ENCODE data around the gene SLC27A6.
"Not testable (repeated sequence)": the region's sequence is repeated elsewhere in the genome, so short reads cannot be mapped to it uniquely, and the experiment has no call there.

SLC27A6 gene

GRCh38 chr5:128965011-128965637 is at the start of gene SLC27A6:
Gene SLC27A6, plus strand, starts transcription at chr5:128965488. Its CDS starts 650 bp downstream, at chr5:128966138.
- peak in 1 of 2 donors; percentile 3 for DNase-seq (ENCODE audit: low read depth in 2 of 2)
- no peak for TF ChIP-seq CTCF (IDR thresholded peaks at IDR 0.05; ENCODE audit: low read depth, low read length)
- peak within 1 kb of the TSS; percentile 39 to 43 for H3K4me3 ChIP-seq (replicated peaks in 1 of 2; ENCODE audit: low read depth in 2 of 2, low read length in 2 of 2)

GRCh38 chr5:128919542-128919941 is 45.7 kb upstream of the SLC27A6 start:
- H3K4me3 ChIP-seq (replicated peaks in 1 of 2; ENCODE audit: low read depth in 2 of 2, low read length in 2 of 2): no peak overlapping the region
- DNase-seq (ENCODE audit: low read depth in 2 of 2): no peak
- TF ChIP-seq CTCF (IDR thresholded peaks at IDR 0.05; ENCODE audit: low read depth, low read length): no peak

- no peak overlapping the region for H3K4me3 ChIP-seq (replicated peaks in 1 of 2; ENCODE audit: low read depth in 2 of 2, low read length in 2 of 2)
Measured at GRCh38 chr5:128920345-128921215, 44.7 kb upstream of the SLC27A6 start.

GRCh38 chr5:128924299-128924698 is 41.0 kb upstream of the SLC27A6 start:
- no peak for DNase-seq (ENCODE audit: low read depth in 2 of 2)
- no peak overlapping the region for H3K4me3 ChIP-seq (replicated peaks in 1 of 2; ENCODE audit: low read depth in 2 of 2, low read length in 2 of 2)
- TF ChIP-seq CTCF (IDR thresholded peaks at IDR 0.05; ENCODE audit: low read depth, low read length): no peak

More at GRCh38 chr5:128920345-128921215, 44.7 kb upstream of the SLC27A6 start:
- DNase-seq (ENCODE audit: low read depth in 2 of 2): peak; percentile 39 to 84
- TF ChIP-seq CTCF (IDR thresholded peaks at IDR 0.05; ENCODE audit: low read depth, low read length): no peak

GRCh38 chr5:128925973-128926372 is 39.3 kb upstream of the SLC27A6 start:
- DNase-seq (ENCODE audit: low read depth in 2 of 2): peak in 1 of 2 donors; percentile 30
- no peak overlapping the region for H3K4me3 ChIP-seq (replicated peaks in 1 of 2; ENCODE audit: low read depth in 2 of 2, low read length in 2 of 2)
- TF ChIP-seq CTCF (IDR thresholded peaks at IDR 0.05; ENCODE audit: low read depth, low read length): no peak

- H3K4me3 ChIP-seq (replicated peaks in 1 of 2; ENCODE audit: low read depth in 2 of 2, low read length in 2 of 2): no peak overlapping the region
- no peak for TF ChIP-seq CTCF (IDR thresholded peaks at IDR 0.05; ENCODE audit: low read depth, low read length)
Measured at GRCh38 chr5:128927644-128928043, 37.6 kb upstream of the SLC27A6 start.

GRCh38 chr5:128932232-128932631 is 33.1 kb upstream of the SLC27A6 start:
- not testable (repeated sequence) for DNase-seq (ENCODE audit: low read depth in 2 of 2); H3K4me3 ChIP-seq (replicated peaks in 1 of 2; ENCODE audit: low read depth in 2 of 2, low read length in 2 of 2)

More at GRCh38 chr5:128927644-128928043, 37.6 kb upstream of the SLC27A6 start:
- peak in 1 of 2 donors; percentile 10 for DNase-seq (ENCODE audit: low read depth in 2 of 2)

- not testable (repeated sequence) for H3K4me3 ChIP-seq (replicated peaks in 1 of 2; ENCODE audit: low read depth in 2 of 2, low read length in 2 of 2); DNase-seq (ENCODE audit: low read depth in 2 of 2)
Measured at GRCh38 chr5:128943100-128943499, 22.2 kb upstream of the SLC27A6 start.
